Measurements from ENCODE around the gene EXOG.

Gene EXOG

DNA sequence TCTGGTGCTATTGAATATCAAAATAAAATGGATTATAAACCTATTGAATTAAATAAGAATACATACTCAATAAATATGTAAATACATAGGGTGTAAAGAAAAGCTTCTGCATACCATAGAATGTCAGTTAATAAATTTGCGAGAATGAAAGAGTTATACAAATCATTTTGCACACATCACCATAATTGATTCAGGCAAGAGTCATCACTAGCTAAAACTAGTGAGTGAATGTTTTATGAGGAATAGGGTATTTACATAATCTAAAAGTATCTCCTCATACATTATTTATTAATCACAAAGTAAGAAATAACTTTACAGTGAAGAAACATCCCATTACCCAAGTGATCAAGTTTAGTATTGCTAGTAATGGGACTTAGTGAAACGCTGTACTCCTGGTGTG lies 13.6 kb downstream of the EXOG start:
- no peak for DNase-seq (ENCODE audit: low read depth in 2 of 2)

DNA sequence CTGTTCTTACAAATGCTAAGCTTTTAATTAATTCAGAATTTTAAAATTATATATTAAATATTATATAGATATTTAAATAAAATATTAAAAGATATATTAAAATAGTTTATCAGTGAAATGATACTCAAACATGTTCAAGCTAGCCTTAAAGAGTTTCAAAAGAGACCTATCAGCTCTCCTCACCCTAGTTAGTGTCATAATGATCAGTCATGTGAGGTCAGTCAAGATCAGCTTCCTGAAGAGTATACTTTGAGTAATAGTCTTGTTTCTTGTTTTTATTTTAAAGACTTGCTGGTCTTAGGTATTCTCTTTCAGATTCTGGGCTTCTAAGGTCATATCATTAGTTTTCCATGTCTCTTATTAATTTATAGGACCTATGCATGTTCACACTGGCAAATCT lies 14.5 kb downstream of the EXOG start:
- DNase-seq (ENCODE audit: low read depth in 2 of 2) = no peak

DNA sequence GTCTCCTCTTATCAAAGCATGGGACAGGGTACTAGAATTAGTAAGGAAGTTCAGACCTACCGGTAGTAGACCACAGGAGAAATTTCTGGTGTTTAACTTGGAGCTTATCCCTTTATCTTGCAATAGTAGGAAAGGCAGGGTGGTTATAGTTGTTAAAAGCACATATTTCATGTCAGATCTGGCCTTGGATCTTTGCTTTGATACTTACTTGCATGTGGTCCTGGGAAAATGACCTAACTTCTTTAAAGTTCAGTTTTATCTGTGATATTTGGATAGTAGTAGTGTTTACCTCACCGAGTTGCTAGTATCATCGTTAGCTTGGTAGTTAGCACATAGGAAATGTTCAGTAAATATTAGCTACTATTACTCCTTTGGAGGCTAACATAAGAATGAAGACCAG lies 15.4 kb downstream of the EXOG start:
- no peak for DNase-seq (ENCODE audit: low read depth in 2 of 2)

DNA sequence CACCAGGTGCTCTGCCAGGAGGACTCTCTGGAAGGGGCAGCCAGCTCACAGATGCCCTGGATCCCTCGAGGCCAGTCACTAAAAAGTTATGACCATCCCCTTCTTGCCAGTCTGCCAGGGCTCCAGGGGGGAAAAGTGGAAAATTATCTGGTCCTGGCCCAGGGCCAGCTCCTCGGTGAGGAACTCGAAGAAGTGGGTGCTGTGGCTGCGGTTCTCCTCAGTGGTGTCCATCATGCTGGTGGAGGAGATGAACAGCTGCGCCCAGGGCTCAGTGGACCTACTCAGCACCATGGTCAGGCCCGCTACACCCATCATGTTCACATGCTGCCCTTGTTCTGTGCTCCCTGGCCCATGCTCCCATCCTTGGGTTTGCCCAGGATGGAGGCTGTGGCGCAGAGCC lies 19.2 kb downstream of the EXOG start:
- no peak for DNase-seq (ENCODE audit: low read depth in 2 of 2)

DNA sequence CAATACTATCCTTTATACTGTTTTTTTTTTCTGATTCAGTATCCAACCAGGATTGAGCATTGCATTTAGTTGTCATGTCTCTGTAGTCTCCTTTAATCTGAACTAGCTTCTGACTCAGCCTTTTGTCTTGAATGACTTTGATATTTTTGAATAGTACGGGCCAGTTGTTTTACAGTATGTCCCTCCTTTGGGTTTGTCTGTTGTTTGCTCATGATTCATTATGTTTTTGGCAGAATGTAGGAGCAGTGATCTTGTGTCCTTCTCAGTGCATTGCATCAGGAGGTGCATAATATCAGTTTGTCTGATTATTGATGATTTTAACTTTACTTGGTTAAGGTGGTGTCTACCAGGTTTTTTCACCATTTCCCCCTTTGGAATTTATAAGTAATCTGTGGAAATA lies 20.5 kb downstream of the EXOG start:
- no peak for DNase-seq (ENCODE audit: low read depth in 2 of 2)

DNA sequence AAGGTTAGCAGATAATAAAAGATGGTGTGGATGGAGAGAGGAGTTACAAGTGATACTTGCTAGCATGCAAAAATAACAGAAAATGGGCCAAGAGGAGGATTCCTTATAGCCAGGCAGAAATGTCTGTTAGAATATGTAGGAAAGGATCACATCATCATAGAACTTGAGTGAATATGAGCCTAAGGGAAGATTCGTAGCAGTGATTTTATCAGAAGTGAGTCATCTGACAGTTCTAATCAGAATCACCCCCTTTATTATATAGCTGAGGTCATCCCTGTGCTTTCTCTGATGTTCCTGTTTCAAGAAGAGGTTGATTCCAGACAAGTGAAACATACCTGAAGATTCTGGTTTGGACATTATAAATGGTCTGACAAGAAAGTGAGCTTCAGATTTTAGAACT lies 22.9 kb downstream of the EXOG start:
- DNase-seq (ENCODE audit: low read depth in 2 of 2) = no peak

DNA sequence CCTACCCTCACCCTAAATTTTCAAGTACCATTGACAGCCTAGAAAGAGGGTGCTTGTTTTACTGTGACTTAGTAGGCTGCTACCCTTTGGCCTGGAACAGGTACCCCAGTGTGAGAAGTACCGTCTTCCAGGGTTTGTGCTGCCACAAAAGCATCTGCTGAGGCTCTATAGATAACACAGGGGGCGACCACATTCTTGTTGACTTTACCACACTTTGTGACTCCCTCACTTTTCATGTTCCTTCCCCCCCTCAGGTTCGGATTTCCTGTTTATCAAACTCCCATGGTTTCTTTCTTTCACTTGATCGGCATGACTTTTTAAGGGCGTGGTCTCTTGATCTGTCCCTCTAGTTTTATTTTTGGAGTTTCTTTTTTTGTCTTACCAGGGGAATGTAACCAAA lies 23.5 kb downstream of the EXOG start:
- DNase-seq (ENCODE audit: low read depth in 2 of 2) = no peak

DNA sequence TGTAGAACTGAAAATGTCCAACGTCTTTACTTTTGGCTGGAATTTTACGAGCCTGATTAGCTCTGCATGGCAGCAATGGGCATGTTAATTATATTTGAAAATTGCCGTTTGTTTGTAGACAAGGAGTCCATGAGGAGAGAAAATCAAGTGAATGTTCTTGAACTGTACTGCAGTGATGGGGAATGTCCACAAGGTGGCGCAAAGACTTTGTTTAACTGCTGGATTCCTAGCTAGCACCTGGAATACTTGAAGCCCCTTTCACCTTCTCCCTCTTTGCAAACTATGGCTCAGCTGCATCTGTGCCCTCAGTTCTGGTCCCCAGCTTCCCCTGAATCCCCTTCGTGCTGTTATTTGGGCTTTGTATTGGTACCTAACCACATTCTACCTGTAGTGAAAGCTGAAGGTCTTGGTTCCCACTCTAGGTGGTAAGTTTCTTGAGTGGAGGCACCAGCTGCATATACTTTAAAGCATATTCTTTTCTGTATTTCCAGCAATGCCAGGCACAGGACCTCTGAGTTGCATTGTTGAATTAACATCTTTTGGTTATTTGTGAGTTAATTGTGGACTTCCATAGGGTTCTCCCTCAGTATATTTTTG lies 25.3 kb downstream of the EXOG start:
- DNase-seq (ENCODE audit: low read depth in 2 of 2) = peak; percentile 19 to 30

DNA sequence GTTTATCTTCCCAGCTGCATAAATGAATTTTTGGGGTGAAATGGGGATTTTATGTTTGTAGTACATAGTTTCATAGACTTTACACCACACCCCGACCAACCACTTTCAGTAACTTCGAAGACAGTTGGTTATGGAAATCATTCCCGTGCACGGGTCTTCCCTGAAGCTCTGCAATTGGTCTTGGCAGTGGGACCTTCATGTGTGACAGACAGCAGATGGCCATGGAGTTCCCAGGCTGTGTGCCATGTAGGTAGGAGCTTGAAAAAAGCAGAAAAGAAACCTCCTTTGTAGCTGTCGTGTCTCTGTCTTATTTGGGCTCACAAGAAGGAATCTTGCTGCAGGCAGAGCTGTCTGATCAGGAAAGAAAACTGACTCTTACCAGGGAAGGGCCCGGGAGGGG lies 25.9 kb downstream of the EXOG start:
- no peak for DNase-seq (ENCODE audit: low read depth in 2 of 2)

DNA sequence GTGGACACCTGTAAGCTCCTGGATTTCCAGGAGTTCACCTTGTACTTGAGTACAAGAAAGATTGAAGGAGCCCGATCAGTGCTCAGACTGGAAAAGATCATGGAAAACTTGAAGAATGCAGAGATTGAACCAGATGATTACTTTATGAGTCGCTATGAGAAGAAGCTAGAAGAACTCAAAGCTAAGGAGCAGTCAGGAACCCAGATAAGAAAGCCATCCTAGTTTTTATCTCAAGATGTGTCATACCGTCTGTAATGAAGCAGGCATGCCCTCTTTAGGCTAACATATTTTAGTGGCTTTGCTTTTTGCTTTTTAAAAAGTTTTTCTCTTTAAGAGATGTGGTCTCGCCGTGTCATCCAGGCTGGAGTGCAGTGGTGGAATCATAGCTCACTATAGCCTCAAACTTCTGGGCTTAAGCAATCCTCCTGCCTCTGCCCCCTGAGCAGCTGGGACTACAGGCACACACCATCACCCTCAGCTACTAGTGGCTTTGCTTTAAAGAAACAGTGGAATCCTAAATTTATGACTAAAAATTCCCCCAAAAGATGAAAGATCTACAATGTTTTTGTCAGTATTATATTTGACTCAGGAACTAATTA lies 28.1 kb downstream of the EXOG start:
- no peak for DNase-seq (ENCODE audit: low read depth in 2 of 2)

DNA sequence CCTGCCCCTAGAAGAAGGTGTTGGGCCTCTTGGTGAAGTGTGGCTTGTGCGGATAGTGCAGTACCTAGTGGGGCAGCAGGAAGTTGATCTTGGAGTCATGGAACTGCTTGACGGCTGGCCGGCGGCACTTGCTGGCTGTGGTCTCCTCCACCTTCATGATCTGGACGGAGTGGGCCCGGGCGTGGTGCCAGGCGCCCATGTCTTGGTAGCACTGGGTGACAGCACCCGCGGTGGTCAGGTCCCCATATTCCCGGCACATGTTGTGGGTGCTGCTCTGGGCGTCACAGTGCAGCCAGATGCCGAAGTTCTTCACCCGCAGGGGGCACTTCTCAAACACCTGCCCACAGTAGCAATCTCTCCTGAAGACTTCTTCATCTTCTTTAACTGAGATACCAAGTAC lies 30.7 kb downstream of the EXOG start:
- DNase-seq (ENCODE audit: low read depth in 2 of 2) = no peak

DNA sequence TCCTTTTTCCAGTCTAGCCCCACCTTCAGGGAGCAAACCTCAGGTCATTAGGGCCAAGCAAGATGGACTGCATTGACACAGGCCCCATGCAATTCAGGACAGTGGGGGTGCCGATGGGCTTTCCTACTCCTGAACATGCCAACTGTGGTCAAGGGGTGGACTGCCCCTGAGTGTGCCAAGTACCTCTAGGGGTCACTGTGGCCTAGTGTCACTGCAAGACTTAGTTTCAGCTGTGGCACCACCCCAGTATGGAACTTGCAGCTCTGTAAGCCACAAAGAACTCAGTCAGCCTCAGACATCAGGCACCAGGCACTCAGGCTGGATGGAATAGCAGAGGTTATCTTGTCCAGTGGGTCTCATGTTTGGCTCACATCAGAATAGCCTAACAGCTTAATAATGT lies 32.3 kb downstream of the EXOG start:
- DNase-seq (ENCODE audit: low read depth in 2 of 2) = no peak

DNA sequence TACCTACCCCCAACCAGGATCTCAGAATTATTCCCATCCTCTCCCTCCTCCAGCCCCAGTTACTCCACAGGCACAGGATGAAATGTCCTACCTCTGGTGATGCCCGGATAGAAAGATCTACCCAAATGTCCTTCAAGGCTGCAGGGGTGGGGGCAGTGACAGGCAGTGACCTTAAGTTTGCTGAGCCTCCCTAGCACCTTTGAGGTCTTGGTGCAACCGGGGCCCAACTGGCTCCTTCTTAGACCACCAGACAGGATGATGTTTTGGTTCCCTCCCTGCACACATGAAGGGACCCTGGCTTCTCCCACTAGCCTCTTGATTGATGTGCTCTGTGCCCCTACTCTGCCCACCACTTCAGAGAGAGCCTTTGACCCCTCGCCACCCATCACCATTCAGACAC lies 36.4 kb downstream of the EXOG start:
- no peak for DNase-seq (ENCODE audit: low read depth in 2 of 2)

DNA sequence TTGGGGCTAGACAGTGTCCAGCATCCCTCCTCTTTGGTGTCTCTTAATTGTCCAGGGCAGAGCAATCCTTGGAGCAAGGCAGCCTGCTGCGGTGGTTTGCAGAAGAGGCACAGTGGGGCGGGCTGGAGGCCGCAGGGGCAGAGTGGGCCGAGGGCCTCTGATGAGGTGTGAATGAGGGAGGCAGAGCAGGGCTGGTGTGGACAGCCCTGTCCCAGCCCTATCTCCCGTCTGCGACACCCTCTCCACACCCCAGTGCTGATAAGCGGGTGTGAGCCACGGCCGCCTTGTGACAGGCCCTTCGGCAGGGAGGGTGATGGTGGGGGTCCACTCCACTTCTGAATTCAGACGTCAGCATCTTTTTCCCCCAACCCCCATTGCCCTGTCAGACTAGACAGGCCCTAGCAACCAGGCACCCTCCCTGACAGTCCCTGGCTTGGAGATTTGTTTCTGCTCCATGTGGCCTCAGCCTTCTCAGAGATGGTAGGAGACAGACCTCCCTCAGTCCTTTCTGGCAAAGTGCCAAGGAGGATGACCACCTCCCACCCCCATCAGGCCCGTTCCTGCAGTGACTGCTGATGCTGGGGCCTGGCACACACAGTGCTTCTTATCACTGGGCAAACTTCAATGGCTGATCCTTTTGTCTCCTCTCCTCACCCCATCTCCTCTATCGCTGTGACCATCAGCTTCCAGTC lies 37.3 kb downstream of the EXOG start:
- no peak for DNase-seq (ENCODE audit: low read depth in 2 of 2)

DNA sequence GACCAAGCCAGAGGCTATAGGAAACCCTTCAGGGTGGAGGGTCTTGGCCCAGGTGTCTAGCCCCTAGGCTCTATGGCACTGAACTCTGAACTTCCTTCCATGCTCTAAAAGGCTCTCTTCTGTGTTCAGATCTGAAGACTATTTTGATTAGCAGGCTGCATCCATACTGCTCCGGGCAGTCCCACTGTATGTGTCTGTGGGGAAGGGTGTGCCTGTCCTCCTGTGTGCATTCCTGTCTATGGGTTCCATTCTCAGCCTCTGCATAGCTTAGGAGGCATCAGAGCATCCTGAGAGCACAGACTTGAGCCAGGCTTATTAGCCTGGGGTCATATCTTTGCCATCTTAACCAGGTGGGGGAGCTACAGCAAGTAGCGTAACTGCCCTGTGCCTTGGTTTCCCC lies 38.0 kb downstream of the EXOG start:
- DNase-seq (ENCODE audit: low read depth in 2 of 2) = no peak

DNA sequence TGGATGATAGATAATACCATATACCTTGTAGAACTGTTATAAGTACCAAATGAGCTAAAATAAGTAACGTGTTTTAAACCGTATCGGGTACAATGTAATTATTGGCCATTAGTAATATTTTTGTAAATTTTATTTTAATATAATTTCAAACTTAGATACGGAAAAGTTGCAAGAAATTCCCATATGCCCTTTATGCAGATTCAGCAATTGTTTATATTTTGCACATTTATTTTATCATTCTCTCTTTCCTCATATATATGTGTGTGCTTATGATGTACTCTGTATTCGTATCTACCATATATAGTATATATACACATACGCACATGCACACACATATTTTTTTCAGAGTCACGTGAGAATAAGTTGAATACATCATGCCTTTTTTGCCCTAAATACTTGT lies 38.5 kb downstream of the EXOG start:
- no peak for DNase-seq (ENCODE audit: low read depth in 2 of 2)

DNA sequence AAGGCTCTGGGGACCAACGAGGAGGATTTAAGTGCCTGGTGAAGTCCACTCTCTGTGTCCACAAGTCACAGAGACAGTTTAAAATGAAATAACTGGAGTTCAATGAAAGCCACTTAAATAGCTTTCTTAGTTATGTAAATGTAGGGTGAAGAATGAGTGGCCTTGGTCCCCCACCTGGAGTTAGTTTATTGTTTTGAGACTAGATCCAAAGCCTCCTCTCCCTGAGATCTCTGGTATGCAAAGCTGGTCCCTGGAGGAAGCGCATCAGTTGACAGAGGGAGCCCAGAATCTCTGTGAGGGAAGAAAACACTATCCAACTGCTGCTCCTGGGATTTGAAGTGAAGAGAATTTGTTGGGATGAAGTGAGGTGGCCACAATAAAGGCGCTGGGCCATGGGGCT lies 40.5 kb downstream of the EXOG start:
- no peak for DNase-seq (ENCODE audit: low read depth in 2 of 2)

DNA sequence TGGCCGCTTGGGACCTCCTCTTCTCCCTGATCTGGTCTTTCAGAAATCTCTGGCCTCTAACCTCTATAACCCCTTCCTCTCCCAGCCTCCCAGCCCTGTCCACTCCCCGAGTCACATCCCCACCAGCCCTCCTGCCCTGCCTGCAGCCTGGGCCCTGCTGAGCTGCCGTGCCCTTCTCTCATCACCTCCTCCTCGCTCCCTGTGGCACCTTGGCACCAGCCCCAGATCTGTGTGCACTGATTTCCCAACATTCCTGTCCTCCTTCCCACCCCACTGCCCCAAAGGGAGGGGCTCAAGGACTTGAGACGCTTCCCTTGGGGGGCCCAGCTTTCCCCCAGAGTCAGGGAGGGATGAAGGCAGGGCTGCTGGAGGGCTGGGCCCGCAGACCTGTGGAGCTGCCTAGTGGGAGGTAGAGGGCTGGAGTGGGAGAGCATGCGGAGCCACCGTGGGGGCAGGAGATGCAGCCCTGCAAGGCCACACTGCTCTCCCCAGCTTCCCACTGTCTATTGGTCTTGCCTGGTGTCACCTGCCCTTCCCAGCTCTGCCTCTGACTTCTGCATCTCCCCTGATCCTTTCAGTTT lies 42.7 kb downstream of the EXOG start:
- DNase-seq (ENCODE audit: low read depth in 2 of 2) = no peak

DNA sequence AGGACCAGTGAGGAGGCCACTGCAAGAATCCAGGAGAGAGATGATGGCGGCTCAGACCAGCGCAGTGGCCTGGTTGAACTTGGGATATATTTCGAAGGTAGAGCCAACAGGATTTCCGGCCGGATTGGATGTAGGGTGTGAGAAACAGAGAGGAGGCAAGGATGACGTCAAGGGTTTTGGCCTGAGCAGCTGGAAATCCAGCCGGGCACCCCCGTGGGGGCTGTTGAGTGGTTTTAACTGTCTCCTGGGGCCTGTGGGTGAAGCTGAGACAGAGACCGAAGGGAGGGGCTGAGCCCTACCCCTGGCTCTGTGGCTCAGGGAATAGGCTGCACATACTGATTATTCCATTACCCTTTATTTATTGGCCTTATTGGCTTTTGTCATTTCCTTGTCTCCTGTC lies 45.7 kb downstream of the EXOG start:
- DNase-seq (ENCODE audit: low read depth in 2 of 2) = no peak

DNA sequence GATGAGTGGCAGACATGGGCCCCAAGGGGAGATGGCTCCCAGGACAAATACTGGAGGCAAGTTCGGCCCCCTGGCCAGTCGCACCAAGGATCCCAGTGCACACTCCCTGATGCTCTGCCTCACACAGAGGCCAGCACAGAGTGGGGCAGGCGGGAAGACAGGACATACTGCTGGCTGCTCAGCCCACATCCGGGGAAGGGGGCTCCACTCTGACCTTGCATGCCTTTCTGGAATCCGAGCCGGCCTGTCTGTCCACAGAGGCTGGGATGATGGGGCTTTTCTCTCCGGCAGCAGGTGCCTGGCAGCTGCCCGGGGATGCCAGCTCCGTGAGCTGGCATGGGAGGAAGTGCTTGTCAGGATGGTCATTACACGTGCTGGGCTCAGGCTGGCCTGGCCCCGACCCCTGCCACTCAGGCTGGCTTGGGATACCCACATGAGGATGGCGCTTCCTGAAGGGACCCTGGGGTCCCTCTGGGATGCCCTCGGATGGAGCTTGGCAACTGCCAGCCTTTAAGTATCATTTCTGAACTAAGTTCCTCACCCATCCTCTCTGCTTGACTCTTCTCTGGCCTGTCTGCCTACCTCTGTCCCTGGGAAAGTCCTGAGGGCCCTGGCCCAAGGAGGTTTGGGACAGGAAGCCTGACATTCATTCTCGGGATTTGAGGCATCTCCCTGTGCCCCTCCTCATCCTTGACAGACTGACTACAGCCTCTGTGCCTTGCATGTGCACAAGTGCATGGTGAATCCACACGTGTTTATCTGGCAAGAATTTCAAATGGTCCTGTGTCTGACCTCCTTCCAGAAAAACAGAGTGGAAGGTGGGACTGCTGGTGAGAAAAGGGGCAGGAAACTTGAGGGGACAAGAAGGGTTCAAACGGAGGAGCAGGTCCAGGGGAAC lies 46.5 kb downstream of the EXOG start:
- no peak for DNase-seq (ENCODE audit: low read depth in 2 of 2)

DNA sequence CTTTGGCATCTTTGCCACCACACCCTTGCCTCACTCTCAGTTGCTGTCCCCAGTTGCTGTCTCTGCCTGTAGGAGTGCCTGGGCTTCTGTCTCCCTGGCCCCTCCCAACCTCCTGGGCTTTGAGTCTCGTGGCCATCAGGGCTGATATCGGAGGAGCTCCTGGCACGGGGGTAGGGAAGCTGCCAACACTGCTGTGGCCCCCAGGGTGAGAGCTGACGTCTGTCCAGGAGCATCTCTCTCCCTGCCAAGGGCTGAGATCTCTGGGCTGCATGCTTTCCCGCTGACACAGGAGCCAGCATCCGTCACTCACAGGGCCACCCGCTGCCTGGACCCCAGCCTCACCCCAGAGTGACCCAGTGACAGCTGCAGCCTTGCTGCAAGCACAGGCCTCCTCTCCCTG lies 47.4 kb downstream of the EXOG start:
- DNase-seq (ENCODE audit: low read depth in 2 of 2) = no peak

DNA sequence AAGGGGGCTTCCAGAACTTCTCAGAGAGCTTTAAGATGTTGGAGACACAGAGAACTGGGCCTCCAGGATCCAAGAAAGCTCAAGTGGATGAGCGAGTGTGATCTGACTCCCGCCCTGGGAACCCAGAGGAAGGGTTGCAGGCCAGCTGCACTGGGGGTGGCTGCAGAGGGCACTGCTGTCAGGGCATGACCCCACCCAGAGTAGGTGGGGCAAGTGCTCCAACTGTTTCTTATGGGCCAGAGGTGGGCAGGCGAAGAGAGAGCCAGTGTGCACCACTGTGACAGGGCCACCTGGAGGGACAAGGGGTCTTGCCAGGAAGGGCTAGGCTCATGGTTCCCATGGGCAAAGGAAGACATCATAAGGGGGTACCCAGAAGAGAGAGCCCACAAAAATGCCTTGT lies 48.8 kb downstream of the EXOG start:
- no peak for DNase-seq (ENCODE audit: low read depth in 2 of 2)

All from stimulated activated CD8-positive, alpha-beta memory T cell treated with anti-CD3 and anti-CD28 coated beads, Interleukin-2, amount 100 ng/mL, for 48 hours (primary cell).